ENCODE data around the gene ASTL.

ASTL gene

GRCh38 chr2:96112501-96113366, 25.6 kb downstream of the ASTL start:
- no peak for DNase-seq

GRCh38 chr2:96111823-96112500, 26.3 kb downstream of the ASTL start:
- DNase-seq = no peak

GRCh38 chr2:96111257-96111640, 27.1 kb downstream of the ASTL start:
- DNase-seq = no peak

GRCh38 chr2:96110621-96111256, 27.6 kb downstream of the ASTL start:
- no peak for DNase-seq

GRCh38 chr2:96109931-96110511, 28.3 kb downstream of the ASTL start:
- no peak for DNase-seq

- DNase-seq = no peak
These were observed 29.0 kb downstream of the ASTL start for GRCh38 chr2:96109361-96109680.

GRCh38 chr2:96108541-96109360, 29.6 kb downstream of the ASTL start:
- peak; percentile 54 for DNase-seq

GRCh38 chr2:96108151-96108540, 30.2 kb downstream of the ASTL start:
- no peak for DNase-seq

GRCh38 chr2:96107708-96108065, 30.6 kb downstream of the ASTL start:
- no peak for DNase-seq

GRCh38 chr2:96106991-96107707, 31.2 kb downstream of the ASTL start:
- no peak for DNase-seq

- DNase-seq = no peak
These were observed 32.1 kb downstream of the ASTL start for GRCh38 chr2:96105994-96106715.

GRCh38 chr2:96105152-96105915, 33.0 kb downstream of the ASTL start:
- DNase-seq = no peak

GRCh38 chr2:96104487-96104861, 33.8 kb downstream of the ASTL start:
- DNase-seq = no peak

GRCh38 chr2:96103761-96104486, 34.4 kb downstream of the ASTL start:
- DNase-seq = no peak

- no peak for DNase-seq
These were observed 35.1 kb downstream of the ASTL start for GRCh38 chr2:96103187-96103601.

GRCh38 chr2:96102596-96103186, 35.6 kb downstream of the ASTL start:
- DNase-seq = no peak

GRCh38 chr2:96100893-96101304, 37.4 kb downstream of the ASTL start:
- no peak for DNase-seq

- DNase-seq = peak; percentile 0
These were observed 38.2 kb downstream of the ASTL start for GRCh38 chr2:96099861-96100798.

All from right kidney (tissue), 1 donor.